NCI-H2107 (cell line): ENCODE results near the gene THPO.

Experiments
- DNase-seq: peaks from one replicate; lab custom pipeline; 2025; lab: John Stamatoyannopoulos, UW

The THPO gene

DNA sequence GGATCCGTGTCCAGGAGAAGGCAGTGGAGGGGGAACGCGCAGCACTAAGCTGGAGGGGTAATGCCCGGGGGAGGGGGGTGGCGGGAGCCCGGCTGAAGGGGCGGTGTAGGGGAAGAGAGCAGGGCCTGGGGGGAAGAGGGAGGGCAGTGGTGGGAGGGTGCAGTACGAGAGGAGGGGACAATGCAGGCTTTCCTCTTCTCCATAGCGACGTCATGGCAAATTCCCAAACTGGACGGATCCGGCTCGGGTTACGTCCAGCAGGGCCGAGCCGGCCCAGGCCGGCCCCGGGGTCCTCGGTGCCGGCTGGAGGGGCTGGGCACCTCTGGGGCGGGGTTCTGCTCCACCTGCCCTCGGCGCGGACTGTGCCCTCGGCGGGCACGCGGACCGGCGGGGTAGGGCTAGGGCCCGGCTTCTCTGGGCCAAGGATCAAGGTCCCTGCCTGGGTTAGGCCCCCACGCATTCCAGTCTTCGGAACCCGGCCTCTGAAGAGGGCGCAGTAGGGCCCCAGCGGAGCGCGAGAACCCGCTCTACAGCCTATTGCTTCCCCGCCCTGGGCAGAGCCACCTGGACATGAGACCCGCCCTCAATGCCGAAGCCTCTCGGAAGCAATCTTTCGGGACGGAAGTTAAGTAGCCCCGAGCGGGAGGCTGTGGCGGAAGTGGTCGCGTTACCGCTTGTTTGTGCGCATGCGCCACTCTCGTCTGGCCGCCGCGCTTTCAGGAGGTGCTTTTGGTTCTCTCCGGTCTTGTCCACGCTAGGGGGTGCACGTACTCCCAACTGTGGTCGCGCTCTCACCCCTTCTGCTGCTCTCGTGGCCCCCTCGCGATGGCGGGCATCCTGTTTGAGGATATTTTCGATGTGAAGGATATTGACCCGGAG, 15.1 kb downstream of the THPO start:
- peak; percentile 100 for DNase-seq

DNA sequence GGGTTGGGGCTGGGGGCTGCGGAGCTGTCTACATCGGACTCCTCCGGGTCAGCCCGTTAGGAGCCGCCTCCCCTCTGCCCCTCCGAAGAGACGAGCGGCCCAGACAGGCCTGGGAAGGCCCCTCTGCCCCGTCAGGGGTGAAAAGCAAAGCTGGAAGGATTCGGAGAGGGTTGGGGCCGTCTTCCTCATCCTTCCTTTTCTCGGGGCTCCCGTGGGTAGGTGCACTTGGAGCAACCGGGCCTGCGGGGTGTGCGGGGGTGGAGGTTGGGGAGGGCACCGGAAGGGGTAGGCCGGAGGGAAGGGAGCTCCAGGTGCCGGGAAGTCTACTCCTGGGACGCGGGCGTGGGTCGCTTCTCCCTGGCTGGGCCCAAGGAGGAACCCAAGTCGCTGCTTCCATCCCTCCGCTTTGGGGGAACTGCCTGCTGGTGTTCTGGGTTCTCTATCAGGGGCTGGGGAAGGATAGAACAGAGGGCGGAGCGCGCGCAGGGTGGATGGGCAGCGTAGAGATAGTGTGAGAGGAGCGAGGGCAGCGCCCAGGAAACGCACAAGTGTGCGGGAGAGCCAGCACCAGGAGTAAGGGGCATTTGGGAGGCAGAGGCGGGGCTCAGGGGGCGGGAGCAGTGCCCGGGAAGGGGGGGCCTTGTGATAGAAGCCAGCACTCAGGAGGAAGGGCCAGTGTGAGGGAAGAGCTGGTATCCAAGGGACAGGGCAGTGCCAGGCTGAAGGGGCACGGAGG, 15.9 kb downstream of the THPO start:
- DNase-seq: peak; percentile 59

- DNase-seq: no peak
Measured at GRCh38 chr3:184361532-184361931, 16.5 kb downstream of the THPO start, which contains the start of the genes CLCN2 and POLR2H. Gene CLCN2 (minus strand): TSS chr3:184361605. CDS start chr3:184361479, 126 bp downstream. Gene POLR2H (plus strand): TSS chr3:184361710. CDS start chr3:184363493, 1,783 bp downstream.

DNA sequence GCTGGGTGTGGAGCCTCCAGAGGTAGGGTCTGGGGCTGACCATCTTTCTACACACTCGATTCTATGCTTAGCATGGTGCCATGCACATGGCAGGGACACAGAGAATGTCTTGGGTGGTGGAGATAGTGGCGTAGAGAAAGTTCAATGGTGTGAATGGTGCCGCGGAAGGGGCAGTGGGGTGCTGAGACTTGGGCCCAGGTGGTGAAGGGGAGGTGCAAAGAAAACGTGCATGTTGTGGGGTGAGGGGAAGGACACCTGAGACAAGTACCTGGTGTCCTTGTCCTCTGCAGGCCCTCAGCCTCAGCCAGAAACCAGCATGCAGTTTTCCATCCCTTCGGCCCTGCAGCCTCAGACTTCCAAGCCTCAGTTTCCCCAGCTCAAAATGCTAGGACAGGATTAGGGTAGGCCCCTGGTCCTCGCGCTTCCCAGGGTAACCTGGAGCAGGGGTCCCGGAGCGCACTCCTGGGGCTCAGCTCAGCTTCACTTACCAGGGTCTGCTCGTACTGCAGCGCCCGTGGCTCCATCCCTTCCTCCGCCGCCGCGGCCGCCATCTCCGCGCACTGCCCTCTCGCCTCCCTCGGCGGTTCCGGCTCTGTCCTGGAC, 17.0 kb downstream of the THPO start:
- DNase-seq: no peak

DNA sequence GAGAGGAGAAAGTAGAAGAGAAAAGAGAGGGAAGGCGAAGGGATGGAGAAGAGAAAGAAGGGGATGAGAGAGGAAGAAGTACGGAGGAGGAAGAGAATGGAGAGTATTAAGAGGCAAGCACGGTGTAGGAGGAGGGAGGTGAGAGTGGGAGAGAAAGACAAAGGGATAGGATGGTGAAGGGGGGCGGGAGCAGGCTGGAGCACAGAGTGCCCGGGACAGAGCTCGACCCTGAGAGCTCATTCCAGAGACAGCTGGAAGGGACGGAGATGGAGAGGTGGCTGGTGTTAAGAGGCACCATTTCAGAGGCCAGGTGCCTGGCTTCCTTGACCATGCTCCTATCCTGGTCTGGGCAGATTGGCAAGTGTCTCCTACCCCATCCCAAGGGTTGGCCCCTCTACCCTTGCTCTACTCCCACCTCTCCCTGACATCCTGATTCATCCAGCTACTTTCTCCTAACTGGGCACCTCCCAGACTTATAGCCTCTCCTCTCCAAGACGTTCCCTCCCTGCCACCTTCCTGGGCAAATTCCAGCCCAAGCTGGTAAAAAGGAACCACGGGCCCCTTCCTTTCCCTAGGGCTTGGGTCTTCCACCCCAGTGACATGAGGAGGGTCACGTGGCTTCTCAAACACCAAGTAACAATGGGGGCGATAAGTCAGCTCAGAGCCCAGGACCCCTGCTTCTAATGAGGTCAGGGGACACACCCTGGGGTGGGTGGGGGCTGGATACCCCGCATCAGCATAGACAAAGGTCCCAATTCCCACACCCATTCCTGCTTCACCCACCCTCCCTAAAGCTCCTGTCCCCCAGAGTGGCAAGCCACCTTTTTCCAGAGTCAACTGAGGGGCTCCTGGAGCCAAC, 17.7 kb downstream of the THPO start:
- DNase-seq: no peak

GRCh38 chr3:184359610-184360009, 18.4 kb downstream of the THPO start:
- no peak for DNase-seq

DNA sequence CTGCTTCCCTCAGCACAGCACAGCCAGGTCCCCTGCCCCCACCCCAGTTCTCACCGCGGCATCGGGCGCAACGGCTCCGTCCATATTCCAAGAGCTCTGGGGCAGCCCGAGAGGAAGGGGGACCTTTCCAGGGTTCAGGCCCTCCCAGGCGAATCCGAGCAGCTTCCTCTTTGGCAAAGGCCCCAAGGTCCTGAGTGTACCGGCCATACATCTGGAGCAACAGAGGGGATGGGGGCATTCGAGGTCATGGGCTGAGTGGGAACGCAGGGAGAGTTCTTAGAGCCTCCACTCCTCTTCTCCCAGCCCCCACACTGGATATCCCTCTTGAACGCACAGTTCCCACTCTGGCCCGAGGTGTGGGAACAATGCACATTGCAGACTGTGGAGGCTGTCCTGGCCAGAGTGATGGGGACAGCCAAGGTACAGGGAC, 19.1 kb downstream of the THPO start:
- no peak for DNase-seq

- DNase-seq: no peak
Measured at GRCh38 chr3:184358124-184358767, 19.8 kb downstream of the THPO start.

GRCh38 chr3:184357248-184358123, 20.5 kb downstream of the THPO start:
- DNase-seq: no peak

GRCh38 chr3:184355261-184356040, 22.6 kb downstream of the THPO start:
- DNase-seq: no peak

- DNase-seq: no peak
Measured at GRCh38 chr3:184354754-184355153, 23.3 kb downstream of the THPO start.

- no peak for DNase-seq
Measured at GRCh38 chr3:184354121-184354728, 23.8 kb downstream of the THPO start.

DNA sequence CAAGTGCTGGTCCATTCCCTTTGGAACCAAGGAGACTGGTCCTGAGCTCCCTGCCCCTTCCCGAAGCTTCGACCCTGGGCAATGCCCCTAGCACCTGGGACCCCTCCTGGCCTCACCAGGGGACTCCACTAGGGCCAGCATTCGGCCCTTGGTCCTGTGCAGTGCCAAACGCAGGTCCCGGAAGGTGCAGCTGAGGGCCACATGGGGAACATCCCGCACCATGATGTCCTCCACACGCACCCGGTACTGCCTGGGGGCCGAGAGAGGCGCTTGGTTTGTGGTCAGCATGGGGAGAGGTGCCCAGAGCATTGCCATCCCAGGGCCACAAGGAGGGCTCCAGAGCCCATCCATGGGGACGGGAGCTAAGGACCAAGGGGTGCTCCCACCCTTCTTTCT, 24.5 kb downstream of the THPO start:
- DNase-seq: no peak

- no peak for DNase-seq
Measured at GRCh38 chr3:184352897-184353545, 25.0 kb downstream of the THPO start.

GRCh38 chr3:184352149-184352785, 25.7 kb downstream of the THPO start:
- no peak for DNase-seq

DNA sequence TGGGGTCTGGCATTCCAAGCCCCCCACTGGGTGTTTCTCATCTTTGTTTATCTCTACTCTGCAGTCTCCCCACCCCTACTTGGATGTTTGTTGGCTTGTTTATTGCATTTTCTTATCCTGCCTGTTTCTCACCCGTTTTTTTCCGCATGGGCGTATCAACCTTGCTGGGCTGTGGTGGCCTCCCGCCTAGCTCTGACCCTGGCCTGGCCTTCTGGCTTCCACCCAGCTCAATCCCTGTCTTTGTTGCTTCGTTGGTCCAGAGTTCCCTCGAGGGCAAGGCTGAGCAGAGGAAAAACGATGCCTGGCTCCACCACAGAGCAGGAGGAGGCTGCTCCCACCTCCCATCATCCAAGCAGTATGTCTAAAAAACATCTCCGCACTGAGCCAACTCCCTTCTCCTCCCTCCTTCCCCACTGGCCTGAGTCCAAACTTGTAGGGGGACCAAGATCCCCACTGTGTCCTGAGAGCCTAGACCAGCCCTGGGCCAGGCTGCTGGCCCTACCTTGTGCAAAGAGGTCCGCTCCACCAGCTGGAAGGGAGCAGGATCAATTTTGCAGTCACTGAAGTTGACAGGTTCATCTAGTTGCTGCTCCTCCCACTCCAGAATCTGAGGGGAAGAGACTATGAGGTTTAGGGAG, 26.4 kb downstream of the THPO start:
- no peak for DNase-seq

- no peak for DNase-seq
Measured at GRCh38 chr3:184350618-184351017, 27.4 kb downstream of the THPO start.
